Testis (tissue), 3 donors: ENCODE measurements around the gene PTPRG. TPM values are rescaled to one million over a fixed set of nuclear protein-coding genes. Genes with fewer than 3 reads are reported as not detected.

ENCODE experiments used
- DNase-seq: peaks from one replicate; pipeline ENCODE4 v3.0.0-alpha.2; 2019
- H3K27ac ChIP-seq, 2 donors: fragments of 200-600 bp; sonication (generic); one replicate each; pipeline ENCODE4 v1.5.1; 2019
- H3K27me3 ChIP-seq: fragments of 200-600 bp; sonication (generic); one replicate; pipeline ENCODE4 v1.5.1; 2019
- H3K36me3 ChIP-seq: fragments of 200-600 bp; sonication (generic); one replicate; pipeline ENCODE4 v1.5.1; 2017; ENCODE audit warnings: low read depth; ENCODE audit errors: missing control alignments
- H3K4me1 ChIP-seq: fragments of 200-600 bp; sonication (generic); one replicate; pipeline ENCODE4 v1.5.1; 2019
- H3K4me3 ChIP-seq, 2 donors: fragments of 200-600 bp; sonication (generic); one replicate each; pipeline ENCODE4 v1.5.1; 2017 to 2019
- H3K9me3 ChIP-seq: fragments of 200-600 bp; sonication (generic); one replicate; pipeline ENCODE4 v1.5.1; 2017
- POLR2A ChIP-seq: fragments of 450-650 bp; IDR thresholded peaks from one replicate; pipeline ENCODE4 v1.6.1; 2017; ENCODE audit warnings: antibody characterized with exemption, mild to moderate bottlenecking, moderate library complexity
- WGBS, 2 donors: methylation state at CpG; one replicate each; pipeline ENCODE4 v1.1.5; 2018; 5-methylcytosine and 5-hydroxymethylcytosine counted together
- intact Hi-C: fragments of 100-400 bp; cut with DNase I; formaldehyde crosslinking; loops from one replicate; pipeline ENCODE4 v1.15.1; 2023; ENCODE audit warnings: low total_unique reads
- polyA plus RNA-seq: library from polyadenylated mRNA; stranded (reverse); fragments of 350-450 nt; fragmentation: Illumina TruSeq; extraction: RNeasy Lipid Tissue Mini Kit (QIAGEN cat#74804); gene quantifications from one replicate; pipeline ENCODE4 v1.2.3, GENCODE V29; 2014; ENCODE audit warnings: low read depth, low replicate concordance; ENCODE audit not compliant: insufficient read depth
- total RNA-seq, 2 donors: library from RNA; depleted of rRNA; stranded (reverse); fragments of >200 nt; gene quantifications; one replicate each; pipeline ENCODE4 v1.2.3, GENCODE V29; 2016
- TF ChIP-seq, protein P1 (sequence below), 3 experiments: fragments of 450-650 bp in 2 of 3; fragments of 200-600 bp in 1 of 3; sonication (generic) in 1 of 3; IDR thresholded peaks; one replicate each; pipeline ENCODE4 v1.5.1; 2016 to 2019; ENCODE audit warnings: antibody characterized with exemption in 3 of 3, mild to moderate bottlenecking in 2 of 3, moderate library complexity in 1 of 3

The PTPRG gene
- total and polyA plus RNA-seq, 3 donors from 2014 or later = 26.3 to 107 (median 75.4) TPM

DNA sequence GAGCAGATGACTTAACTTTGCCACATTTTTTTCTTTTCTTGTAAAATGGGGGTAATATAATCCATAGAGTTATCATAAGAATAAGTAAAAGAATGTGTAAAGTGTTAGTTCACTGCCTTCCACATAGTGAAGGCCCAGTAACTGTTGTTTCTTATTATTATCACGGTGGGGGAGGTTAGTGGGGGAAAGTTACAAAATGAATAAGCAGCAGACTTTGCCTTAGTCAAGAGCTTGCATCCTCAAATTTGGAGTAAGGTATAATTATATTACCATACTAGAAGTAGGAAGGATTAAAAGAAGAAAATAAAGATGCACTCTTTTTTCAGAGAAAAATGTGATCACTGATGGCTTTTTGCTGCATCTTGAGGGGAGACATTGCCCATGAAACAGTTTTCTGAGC, 247.6 kb downstream of the PTPRG start:
- no peaks in the 10 kb centered on the region for H3K36me3 ChIP-seq
- peaks cover 56% of the 10 kb centered on the region for H3K4me1 ChIP-seq
- intact Hi-C loops = no loop called here
- H3K27me3 ChIP-seq = no peaks in the 10 kb centered on the region
- DNase-seq = no peak
- 43 to 59% methylated on average over 1 of the region's 1 CpG for WGBS, 2 donors
- H3K9me3 ChIP-seq = no peaks in the 10 kb centered on the region
- H3K27ac ChIP-seq = peak overlapping the region; percentile 42 to 62
- TF ChIP-seq, protein P1, sequence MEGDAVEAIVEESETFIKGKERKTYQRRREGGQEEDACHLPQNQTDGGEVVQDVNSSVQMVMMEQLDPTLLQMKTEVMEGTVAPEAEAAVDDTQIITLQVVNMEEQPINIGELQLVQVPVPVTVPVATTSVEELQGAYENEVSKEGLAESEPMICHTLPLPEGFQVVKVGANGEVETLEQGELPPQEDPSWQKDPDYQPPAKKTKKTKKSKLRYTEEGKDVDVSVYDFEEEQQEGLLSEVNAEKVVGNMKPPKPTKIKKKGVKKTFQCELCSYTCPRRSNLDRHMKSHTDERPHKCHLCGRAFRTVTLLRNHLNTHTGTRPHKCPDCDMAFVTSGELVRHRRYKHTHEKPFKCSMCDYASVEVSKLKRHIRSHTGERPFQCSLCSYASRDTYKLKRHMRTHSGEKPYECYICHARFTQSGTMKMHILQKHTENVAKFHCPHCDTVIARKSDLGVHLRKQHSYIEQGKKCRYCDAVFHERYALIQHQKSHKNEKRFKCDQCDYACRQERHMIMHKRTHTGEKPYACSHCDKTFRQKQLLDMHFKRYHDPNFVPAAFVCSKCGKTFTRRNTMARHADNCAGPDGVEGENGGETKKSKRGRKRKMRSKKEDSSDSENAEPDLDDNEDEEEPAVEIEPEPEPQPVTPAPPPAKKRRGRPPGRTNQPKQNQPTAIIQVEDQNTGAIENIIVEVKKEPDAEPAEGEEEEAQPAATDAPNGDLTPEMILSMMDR (IDR thresholded peaks at IDR 0.05) = no peak
- no peak for TF ChIP-seq POLR2A
- no peak overlapping the region for H3K4me3 ChIP-seq

- peak; percentile 90 for DNase-seq
- H3K4me1 ChIP-seq = peaks cover 47% of the 10 kb centered on the region
- H3K27ac ChIP-seq = peak overlapping the region; percentile 42 to 62
- H3K4me3 ChIP-seq = no peak overlapping the region
- no peaks in the 10 kb centered on the region for H3K36me3 ChIP-seq
- no peaks in the 10 kb centered on the region for H3K9me3 ChIP-seq
- TF ChIP-seq, protein P1 (IDR thresholded peaks at IDR 0.05) = no peak
- no peak for TF ChIP-seq POLR2A
- 29 to 38% methylated on average over 1 of the region's 1 CpG for WGBS, 2 donors
- intact Hi-C loops = no loop called here
- no peaks in the 10 kb centered on the region for H3K27me3 ChIP-seq
Observed at GRCh38 chr3:61809879-61810278, 248.5 kb downstream of the PTPRG start.

- Histone ChIP-seq H3K4me1 (peaks cover 36% of the 10 kb centered on the region), H3K27me3 (no peaks in the 10 kb centered on the region), H3K27ac (peak overlapping the region; percentile 0 to 57), H3K9me3 (no peaks in the 10 kb centered on the region), H3K4me3 (no peak overlapping the region), H3K36me3 (no peaks in the 10 kb centered on the region)
- TF ChIP-seq POLR2A = no peak
- TF ChIP-seq, protein P1 (IDR thresholded peaks at IDR 0.05) = no peak
- no peak for DNase-seq
- 90 to 94% methylated on average over 1 of the region's 1 CpG for WGBS, 2 donors
- intact Hi-C loops = no loop called here
Observed at GRCh38 chr3:61810953-61811497, 249.7 kb downstream of the PTPRG start.

- Histone ChIP-seq H3K9me3 (no peaks in the 10 kb centered on the region), H3K27me3 (no peaks in the 10 kb centered on the region), H3K4me3 (no peak overlapping the region), H3K4me1 (peaks cover 32% of the 10 kb centered on the region), H3K36me3 (no peaks in the 10 kb centered on the region), H3K27ac (peak overlapping the region in 1 of 2 donors; percentile 57)
- 58 to 62% methylated on average over 3 of the region's 3 CpGs for WGBS, 2 donors
- no peak for DNase-seq
- intact Hi-C loops = no loop called here
- TF ChIP-seq, protein P1 (IDR thresholded peaks at IDR 0.05) = no peak
- TF ChIP-seq POLR2A = no peak
Observed at GRCh38 chr3:61811652-61812051, 250.3 kb downstream of the PTPRG start.

DNA sequence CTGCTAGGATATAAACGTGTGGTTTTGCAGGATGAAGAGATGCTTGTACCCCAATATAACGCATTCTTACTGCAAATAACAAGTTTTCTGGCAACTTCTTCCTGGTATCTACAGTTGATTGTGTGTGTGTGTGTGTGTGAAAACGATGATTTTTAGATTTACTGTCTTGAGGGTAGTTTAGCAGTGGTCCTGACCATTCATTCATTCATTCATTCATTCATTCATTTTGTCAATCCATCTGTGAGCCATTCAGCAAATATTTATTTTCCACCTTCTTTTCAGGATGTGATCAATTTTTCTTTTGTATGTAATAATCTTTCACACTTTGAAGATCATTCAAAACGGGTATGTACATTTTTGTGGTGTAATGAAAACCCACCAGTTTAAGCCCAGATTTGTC, 250.7 kb downstream of the PTPRG start:
- TF ChIP-seq, protein P1 (IDR thresholded peaks at IDR 0.05) = no peak
- no peak for TF ChIP-seq POLR2A
- no peaks in the 10 kb centered on the region for H3K27me3 ChIP-seq
- DNase-seq = no peak
- 78 to 83% methylated on average over 4 of the region's 4 CpGs for WGBS, 2 donors
- H3K27ac ChIP-seq = peak overlapping the region in 1 of 2 donors; percentile 57
- no peak overlapping the region for H3K4me3 ChIP-seq
- peaks cover 32% of the 10 kb centered on the region for H3K4me1 ChIP-seq
- intact Hi-C loops = no loop called here
- no peaks in the 10 kb centered on the region for H3K9me3 ChIP-seq
- H3K36me3 ChIP-seq = no peaks in the 10 kb centered on the region
